ENCODE data around the gene GPS1. TPM values are rescaled to one million over a fixed set of nuclear protein-coding genes. Genes with fewer than 3 reads are reported as not detected.

The GPS1 gene
- total and polyA plus RNA-seq, 9 of the 15 experiments (the other 6 are each of a cell fraction or from before 2014, with no cell fraction given): 3.1 to 167 (median 69.9) TPM

GRCh38 chr17:82037092-82037888 is 14.4 kb upstream of the GPS1 start, which contains the start of gene DCXR (continued):
- TF ChIP-seq, protein P1, sequence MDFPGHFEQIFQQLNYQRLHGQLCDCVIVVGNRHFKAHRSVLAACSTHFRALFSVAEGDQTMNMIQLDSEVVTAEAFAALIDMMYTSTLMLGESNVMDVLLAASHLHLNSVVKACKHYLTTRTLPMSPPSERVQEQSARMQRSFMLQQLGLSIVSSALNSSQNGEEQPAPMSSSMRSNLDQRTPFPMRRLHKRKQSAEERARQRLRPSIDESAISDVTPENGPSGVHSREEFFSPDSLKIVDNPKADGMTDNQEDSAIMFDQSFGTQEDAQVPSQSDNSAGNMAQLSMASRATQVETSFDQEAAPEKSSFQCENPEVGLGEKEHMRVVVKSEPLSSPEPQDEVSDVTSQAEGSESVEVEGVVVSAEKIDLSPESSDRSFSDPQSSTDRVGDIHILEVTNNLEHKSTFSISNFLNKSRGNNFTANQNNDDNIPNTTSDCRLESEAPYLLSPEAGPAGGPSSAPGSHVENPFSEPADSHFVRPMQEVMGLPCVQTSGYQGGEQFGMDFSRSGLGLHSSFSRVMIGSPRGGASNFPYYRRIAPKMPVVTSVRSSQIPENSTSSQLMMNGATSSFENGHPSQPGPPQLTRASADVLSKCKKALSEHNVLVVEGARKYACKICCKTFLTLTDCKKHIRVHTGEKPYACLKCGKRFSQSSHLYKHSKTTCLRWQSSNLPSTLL (IDR thresholded peaks at IDR 0.05): no peak
- TF ChIP-seq RBM39 (optimal IDR thresholded peaks at IDR 0.05; ENCODE audit: low read depth, low read length): no peak
- TF ChIP-seq, protein P2, sequence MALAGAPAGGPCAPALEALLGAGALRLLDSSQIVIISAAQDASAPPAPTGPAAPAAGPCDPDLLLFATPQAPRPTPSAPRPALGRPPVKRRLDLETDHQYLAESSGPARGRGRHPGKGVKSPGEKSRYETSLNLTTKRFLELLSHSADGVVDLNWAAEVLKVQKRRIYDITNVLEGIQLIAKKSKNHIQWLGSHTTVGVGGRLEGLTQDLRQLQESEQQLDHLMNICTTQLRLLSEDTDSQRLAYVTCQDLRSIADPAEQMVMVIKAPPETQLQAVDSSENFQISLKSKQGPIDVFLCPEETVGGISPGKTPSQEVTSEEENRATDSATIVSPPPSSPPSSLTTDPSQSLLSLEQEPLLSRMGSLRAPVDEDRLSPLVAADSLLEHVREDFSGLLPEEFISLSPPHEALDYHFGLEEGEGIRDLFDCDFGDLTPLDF (CRISPR knock-in tag; IDR thresholded peaks at IDR 0.05): peak; percentile 69; the same call in 1 of the 2 replicates
- no peak for TF ChIP-seq SMAD3 (CRISPR knock-in tag; conservative IDR thresholded peaks at IDR 0.05)
- peak; percentile 39; the same call in 1 of the 2 replicates for TF ChIP-seq SPI1 (IDR thresholded peaks at IDR 0.05; ENCODE audit: borderline replicate concordance, low read depth, low read length)
- TF ChIP-seq RBM34 (IDR thresholded peaks at IDR 0.05; ENCODE audit: borderline replicate concordance, insufficient read depth, low read length): peak; percentile 83; the same call in 1 of the 2 replicates
- no peak for TF ChIP-seq JUNB (CRISPR knock-in tag; conservative IDR thresholded peaks at IDR 0.05)
- TF ChIP-seq, protein P3, sequence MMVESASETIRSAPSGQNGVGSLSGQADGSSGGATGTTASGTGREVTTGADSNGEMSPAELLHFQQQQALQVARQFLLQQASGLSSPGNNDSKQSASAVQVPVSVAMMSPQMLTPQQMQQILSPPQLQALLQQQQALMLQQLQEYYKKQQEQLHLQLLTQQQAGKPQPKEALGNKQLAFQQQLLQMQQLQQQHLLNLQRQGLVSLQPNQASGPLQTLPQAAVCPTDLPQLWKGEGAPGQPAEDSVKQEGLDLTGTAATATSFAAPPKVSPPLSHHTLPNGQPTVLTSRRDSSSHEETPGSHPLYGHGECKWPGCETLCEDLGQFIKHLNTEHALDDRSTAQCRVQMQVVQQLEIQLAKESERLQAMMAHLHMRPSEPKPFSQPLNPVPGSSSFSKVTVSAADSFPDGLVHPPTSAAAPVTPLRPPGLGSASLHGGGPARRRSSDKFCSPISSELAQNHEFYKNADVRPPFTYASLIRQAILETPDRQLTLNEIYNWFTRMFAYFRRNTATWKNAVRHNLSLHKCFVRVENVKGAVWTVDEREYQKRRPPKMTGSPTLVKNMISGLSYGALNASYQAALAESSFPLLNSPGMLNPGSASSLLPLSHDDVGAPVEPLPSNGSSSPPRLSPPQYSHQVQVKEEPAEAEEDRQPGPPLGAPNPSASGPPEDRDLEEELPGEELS (CRISPR knock-in tag; IDR thresholded peaks at IDR 0.05; ENCODE audit: borderline replicate concordance): no peak; the same call in 1 of the 2 replicates
- TF ChIP-seq SRSF3 (IDR thresholded peaks at IDR 0.05; ENCODE audit: insufficient read depth, low read length): no peak
- TF ChIP-seq HNRNPK (IDR thresholded peaks at IDR 0.05; ENCODE audit: low read depth, low read length, poor library complexity, severe bottlenecking): no peak
- TF ChIP-seq HEY1 (CRISPR knock-in tag; IDR thresholded peaks at IDR 0.05; ENCODE audit: borderline replicate concordance): no peak
- TF ChIP-seq, protein P4, sequence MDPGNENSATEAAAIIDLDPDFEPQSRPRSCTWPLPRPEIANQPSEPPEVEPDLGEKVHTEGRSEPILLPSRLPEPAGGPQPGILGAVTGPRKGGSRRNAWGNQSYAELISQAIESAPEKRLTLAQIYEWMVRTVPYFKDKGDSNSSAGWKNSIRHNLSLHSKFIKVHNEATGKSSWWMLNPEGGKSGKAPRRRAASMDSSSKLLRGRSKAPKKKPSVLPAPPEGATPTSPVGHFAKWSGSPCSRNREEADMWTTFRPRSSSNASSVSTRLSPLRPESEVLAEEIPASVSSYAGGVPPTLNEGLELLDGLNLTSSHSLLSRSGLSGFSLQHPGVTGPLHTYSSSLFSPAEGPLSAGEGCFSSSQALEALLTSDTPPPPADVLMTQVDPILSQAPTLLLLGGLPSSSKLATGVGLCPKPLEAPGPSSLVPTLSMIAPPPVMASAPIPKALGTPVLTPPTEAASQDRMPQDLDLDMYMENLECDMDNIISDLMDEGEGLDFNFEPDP (CRISPR knock-in tag; IDR thresholded peaks at IDR 0.05): no peak
- TF ChIP-seq FOXA3 (CRISPR knock-in tag; conservative IDR thresholded peaks at IDR 0.05 in 1 of 2, IDR thresholded peaks at IDR 0.05 in 1 of 2): peak in 1 of 2 experiments; percentile 29; a peak in 1 of 4 replicates
- TF ChIP-seq, protein P5, sequence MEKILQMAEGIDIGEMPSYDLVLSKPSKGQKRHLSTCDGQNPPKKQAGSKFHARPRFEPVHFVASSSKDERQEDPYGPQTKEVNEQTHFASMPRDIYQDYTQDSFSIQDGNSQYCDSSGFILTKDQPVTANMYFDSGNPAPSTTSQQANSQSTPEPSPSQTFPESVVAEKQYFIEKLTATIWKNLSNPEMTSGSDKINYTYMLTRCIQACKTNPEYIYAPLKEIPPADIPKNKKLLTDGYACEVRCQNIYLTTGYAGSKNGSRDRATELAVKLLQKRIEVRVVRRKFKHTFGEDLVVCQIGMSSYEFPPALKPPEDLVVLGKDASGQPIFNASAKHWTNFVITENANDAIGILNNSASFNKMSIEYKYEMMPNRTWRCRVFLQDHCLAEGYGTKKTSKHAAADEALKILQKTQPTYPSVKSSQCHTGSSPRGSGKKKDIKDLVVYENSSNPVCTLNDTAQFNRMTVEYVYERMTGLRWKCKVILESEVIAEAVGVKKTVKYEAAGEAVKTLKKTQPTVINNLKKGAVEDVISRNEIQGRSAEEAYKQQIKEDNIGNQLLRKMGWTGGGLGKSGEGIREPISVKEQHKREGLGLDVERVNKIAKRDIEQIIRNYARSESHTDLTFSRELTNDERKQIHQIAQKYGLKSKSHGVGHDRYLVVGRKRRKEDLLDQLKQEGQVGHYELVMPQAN (IDR thresholded peaks at IDR 0.05; ENCODE audit: borderline replicate concordance): peak; percentile 94
- peak; percentile 75 for TF ChIP-seq PHF20 (IDR thresholded peaks at IDR 0.05; ENCODE audit: partially characterized antibody)

Data from K562 (cell line).